CD4-positive, CD25-positive, alpha-beta regulatory T cell (primary cell): ENCODE results near the gene BACH2. TPM values are rescaled to one million over a fixed set of nuclear protein-coding genes. Genes with fewer than 3 reads are reported as not detected.
"Not testable (repeated sequence)": the region's sequence is repeated elsewhere in the genome, so short reads cannot be mapped to it uniquely, and the experiment has no call there.

Experiments
- ATAC-seq, 2 donors: fragments of 150-1000 bp; cut with Tn5 transposase; one replicate each; pipeline ENCODE4 v1.10.0; 2021; ENCODE audit warnings: low read depth in 2 of 2, moderate number of reproducible peaks in 2 of 2, moderate library complexity in 1 of 2
- DNase-seq, 3 donors: peaks; one replicate each; pipeline versions ENCODE4 v3.0.0 to v3.0.0-alpha.2; 2012 to 2022; ENCODE audit warnings: mixed read lengths in 1 of 3
- H3K27ac ChIP-seq: one replicate; pipeline ENCODE4 v1.7.0; 2013; ENCODE audit warnings: mild to moderate bottlenecking, low read length; ENCODE audit not compliant: insufficient read depth, poor library complexity, severe bottlenecking
- H3K27me3 ChIP-seq: one replicate; pipeline ENCODE4 v1.7.0; 2013; ENCODE audit warnings: low read length; ENCODE audit not compliant: control insufficient read depth, insufficient read depth
- H3K36me3 ChIP-seq: one replicate; pipeline ENCODE4 v1.7.0; 2013; ENCODE audit warnings: mild to moderate bottlenecking, low read length, moderate library complexity; ENCODE audit not compliant: control insufficient read depth, insufficient read depth
- H3K4me1 ChIP-seq: 2 replicates; pipeline ENCODE4 v1.7.0; 2013; ENCODE audit warnings: mild to moderate bottlenecking, low read length; ENCODE audit not compliant: insufficient read depth, control insufficient read depth, poor library complexity, severe bottlenecking
- H3K4me3 ChIP-seq: one replicate; pipeline ENCODE4 v1.7.0; 2013; ENCODE audit warnings: low read depth, mild to moderate bottlenecking, low read length, moderate library complexity
- H3K9me3 ChIP-seq, 2 experiments: 1 replicate in 1 of 2; 2 replicates in 1 of 2; pipeline ENCODE4 v1.7.0; 2013; ENCODE audit warnings: low read length in 2 of 2, mild to moderate bottlenecking in 1 of 2, moderate library complexity in 1 of 2; ENCODE audit not compliant: control insufficient read depth in 2 of 2
- H3K27ac Mint-ChIP-seq, 3 donors: one replicate each; pipeline ENCODE4 v1.8.0; 2020 to 2022; ENCODE audit warnings: mild to moderate bottlenecking in 3 of 3, mixed read lengths in 3 of 3, moderate library complexity in 2 of 3
- H3K27me3 Mint-ChIP-seq: one replicate; pipeline ENCODE4 v1.8.0; 2022; ENCODE audit warnings: mild to moderate bottlenecking, mixed read lengths
- H3K36me3 Mint-ChIP-seq: one replicate; pipeline ENCODE4 v1.8.0; 2020; ENCODE audit warnings: mixed read lengths
- H3K4me1 Mint-ChIP-seq, 4 donors: one replicate each; pipeline ENCODE4 v1.8.0; 2020 to 2022; ENCODE audit warnings: mixed read lengths in 4 of 4, mild to moderate bottlenecking in 1 of 4
- H3K4me3 Mint-ChIP-seq, 4 donors: one replicate each; pipeline ENCODE4 v1.8.0; 2020 to 2022; ENCODE audit warnings: mild to moderate bottlenecking in 4 of 4, mixed read lengths in 4 of 4, moderate library complexity in 3 of 4
- H3K9me3 Mint-ChIP-seq, 7 donors: one replicate each; pipeline ENCODE4 v1.8.0; 2020 to 2022; ENCODE audit warnings: mixed read lengths in 7 of 7, mild to moderate bottlenecking in 3 of 7, moderate library complexity in 2 of 7
- polyA plus RNA-seq, 4 donors: library from polyadenylated mRNA; unstranded; fragments of 300-500 nt; fragmentation: Illumina TruSeq; gene quantifications; one replicate each; pipeline ENCODE4 v1.2.3, GENCODE V29; 2021
- total RNA-seq: library from RNA; stranded (reverse); gene quantifications from one replicate; pipeline ENCODE4 v1.2.3, GENCODE V29; 2022

Gene BACH2
- total and polyA plus RNA-seq, 5 donors from 2014 or later: 3.8 to 51.3 (median 7.1) TPM

DNA sequence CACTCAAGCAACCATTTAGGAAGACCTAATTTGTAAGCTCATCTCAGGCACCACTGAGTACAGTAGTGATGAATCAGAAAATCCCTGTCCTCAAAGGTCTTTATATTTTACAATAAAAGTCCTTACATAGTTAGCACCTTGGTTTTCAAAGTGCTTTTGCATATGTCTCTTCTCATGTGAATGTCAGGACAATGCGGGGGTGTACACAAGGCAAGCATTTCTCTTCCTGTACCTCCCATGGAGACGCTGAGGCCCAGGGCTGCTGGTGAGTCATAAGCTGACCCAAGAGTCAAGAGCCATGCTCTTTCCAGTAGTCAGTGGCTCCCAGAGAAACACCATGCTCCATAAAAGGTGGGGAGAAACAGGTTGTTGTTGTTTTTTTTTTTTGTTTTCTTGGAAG, 228.4 kb downstream of the BACH2 start:
- Mint-ChIP-seq H3K4me1 (peaks cover 4 to 82% (median 29%) of the 10 kb centered on the region in 4 donors), H3K27me3 (peaks cover 23% of the 10 kb centered on the region), H3K27ac (peak overlapping the region in 1 of 3 donors; percentile 47), H3K36me3 (peaks cover 41% of the 10 kb centered on the region), H3K9me3 (peaks cover 0 to 2% (median 0%) of the 10 kb centered on the region in 7 donors), H3K4me3 (peak overlapping the region in 1 of 4 donors; percentile 31)
- Histone ChIP-seq H3K27me3 (no peaks in the 10 kb centered on the region), H3K9me3 (no peaks in the 10 kb centered on the region), H3K27ac (no peak overlapping the region), H3K36me3 (no peaks in the 10 kb centered on the region), H3K4me3 (no peak overlapping the region), H3K4me1 (no peaks in the 10 kb centered on the region)
- DNase-seq (no peak), ATAC-seq (no peak)

DNA sequence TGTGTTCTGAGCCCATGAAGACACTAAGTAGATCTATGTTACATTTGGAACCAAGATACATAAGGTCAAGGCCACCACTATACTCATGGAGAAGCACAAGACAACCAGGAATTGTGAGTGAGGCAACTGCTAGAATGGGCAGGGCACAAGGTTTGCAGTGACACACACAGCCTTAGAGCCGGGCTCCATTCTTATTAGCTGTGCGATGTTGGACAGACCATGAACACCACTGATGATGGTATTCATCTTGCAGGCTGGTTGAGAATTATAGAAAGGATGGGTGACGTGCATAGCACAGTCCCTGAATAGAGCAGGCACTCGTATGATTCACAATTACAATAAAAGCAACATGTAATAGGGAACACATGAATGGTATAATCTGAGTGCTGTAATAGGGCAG, 229.9 kb downstream of the BACH2 start:
- Histone ChIP-seq H3K27me3 (no peaks in the 10 kb centered on the region), H3K9me3 (no peaks in the 10 kb centered on the region), H3K36me3 (no peaks in the 10 kb centered on the region), H3K4me1 (no peaks in the 10 kb centered on the region), H3K27ac (no peak overlapping the region), H3K4me3 (no peak overlapping the region)
- Mint-ChIP-seq H3K4me3 (peak overlapping the region in 1 of 4 donors; percentile 50), H3K27me3 (peaks cover 17% of the 10 kb centered on the region), H3K36me3 (peaks cover 39% of the 10 kb centered on the region), H3K27ac (no peak overlapping the region), H3K9me3 (peaks cover 0 to 2% (median 0%) of the 10 kb centered on the region in 7 donors), H3K4me1 (peaks cover 0 to 70% (median 23%) of the 10 kb centered on the region in 4 donors)
- no peak for DNase-seq
- ATAC-seq: no peak

DNA sequence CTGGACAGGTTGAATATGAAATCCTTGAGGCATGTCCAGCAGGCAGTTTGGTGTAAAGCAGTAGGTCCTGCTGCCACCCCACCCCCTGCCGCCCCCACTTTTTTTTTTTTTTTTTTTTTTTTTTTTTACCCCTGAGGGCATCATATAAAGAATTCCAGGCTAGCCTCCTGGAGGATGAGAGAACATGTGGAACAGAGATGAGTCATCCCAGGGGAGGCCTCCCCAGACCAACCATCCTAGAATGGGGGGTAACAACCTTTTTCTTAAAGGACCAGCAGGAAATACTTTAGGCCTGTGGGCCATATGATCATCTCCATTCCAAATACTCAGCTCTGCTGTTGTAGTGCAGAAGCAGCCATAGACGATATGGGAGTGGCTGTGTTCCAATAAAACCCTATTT, 231.5 kb downstream of the BACH2 start:
- Mint-ChIP-seq H3K27ac (peak overlapping the region in 1 of 3 donors; percentile 40), H3K4me1 (peaks cover 0 to 58% (median 18%) of the 10 kb centered on the region in 4 donors), H3K27me3 (peaks cover 12% of the 10 kb centered on the region), H3K36me3 (peaks cover 31% of the 10 kb centered on the region), H3K9me3 (peaks cover 0 to 3% (median 0%) of the 10 kb centered on the region in 7 donors), H3K4me3 (no peak overlapping the region)
- no peaks in the 10 kb centered on the region for H3K9me3 ChIP-seq
- H3K36me3 ChIP-seq: no peaks in the 10 kb centered on the region
- no peaks in the 10 kb centered on the region for H3K4me1 ChIP-seq
- ATAC-seq: no peak
- no peak for DNase-seq
- H3K27me3 ChIP-seq: no peaks in the 10 kb centered on the region
- no peak overlapping the region for H3K4me3 ChIP-seq
- H3K27ac ChIP-seq: no peak overlapping the region

- Mint-ChIP-seq H3K4me1 (peaks cover 0 to 45% (median 14%) of the 10 kb centered on the region in 4 donors), H3K27me3 (peaks cover 7% of the 10 kb centered on the region), H3K36me3 (peaks cover 28% of the 10 kb centered on the region), H3K27ac (no peak overlapping the region), H3K4me3 (no peak overlapping the region), H3K9me3 (peaks cover 0 to 5% (median 2%) of the 10 kb centered on the region in 7 donors)
- Histone ChIP-seq H3K27ac (no peak overlapping the region), H3K36me3 (no peaks in the 10 kb centered on the region), H3K27me3 (no peaks in the 10 kb centered on the region), H3K9me3 (no peaks in the 10 kb centered on the region), H3K4me1 (no peaks in the 10 kb centered on the region), H3K4me3 (no peak overlapping the region)
- DNase-seq (no peak), ATAC-seq (no peak)
These were observed 234.0 kb downstream of the BACH2 start for GRCh38 chr6:90062667-90063066.

GRCh38 chr6:90062051-90062450, 234.6 kb downstream of the BACH2 start:
- Histone ChIP-seq H3K9me3 (no peaks in the 10 kb centered on the region), H3K27me3 (no peaks in the 10 kb centered on the region), H3K36me3 (no peaks in the 10 kb centered on the region), H3K4me1 (no peaks in the 10 kb centered on the region), H3K27ac (no peak overlapping the region), H3K4me3 (no peak overlapping the region)
- Mint-ChIP-seq H3K9me3 (peaks cover 0 to 6% (median 2%) of the 10 kb centered on the region in 7 donors), H3K4me1 (peaks cover 0 to 41% (median 12%) of the 10 kb centered on the region in 4 donors), H3K4me3 (no peak overlapping the region), H3K27ac (no peak overlapping the region), H3K27me3 (peaks cover 7% of the 10 kb centered on the region), H3K36me3 (peaks cover 26% of the 10 kb centered on the region)
- DNase-seq: no peak
- ATAC-seq: no peak

GRCh38 chr6:90059178-90059577, 237.5 kb downstream of the BACH2 start:
- H3K27ac ChIP-seq, H3K36me3 ChIP-seq, H3K4me1 ChIP-seq, DNase-seq, H3K9me3 ChIP-seq, ATAC-seq, H3K27me3 ChIP-seq, H3K4me3 Mint-ChIP-seq, H3K4me3 ChIP-seq, H3K27me3 Mint-ChIP-seq: not testable (repeated sequence)
- Mint-ChIP-seq H3K4me1 (peaks cover 0 to 29% (median 7%) of the 10 kb centered on the region in 4 donors), H3K27ac (peak overlapping the region in 1 of 3 donors; percentile 75), H3K36me3 (peaks cover 25% of the 10 kb centered on the region), H3K9me3 (peaks cover 0 to 15% (median 2%) of the 10 kb centered on the region in 7 donors)

DNA sequence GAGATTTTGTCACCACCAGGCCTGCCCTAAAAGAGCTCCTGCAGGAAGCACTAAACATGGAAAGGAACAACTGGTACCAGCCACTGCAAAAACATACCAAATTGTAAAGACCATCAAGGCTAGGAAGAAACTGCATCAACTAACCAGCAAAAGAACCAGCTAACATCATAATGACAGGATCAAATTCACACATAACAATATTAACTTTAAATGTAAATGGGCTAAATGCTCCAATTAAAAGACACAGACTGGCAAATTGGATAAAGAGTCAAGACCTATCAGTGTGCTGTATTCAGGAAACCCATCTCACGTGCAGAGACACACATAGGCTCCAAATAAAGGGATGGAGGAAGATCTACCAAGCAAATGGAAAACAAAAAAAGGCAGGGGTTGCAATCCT, 240.7 kb downstream of the BACH2 start:
- H3K36me3 ChIP-seq, ATAC-seq, H3K4me3 Mint-ChIP-seq, H3K27me3 Mint-ChIP-seq, H3K27me3 ChIP-seq, H3K9me3 ChIP-seq, H3K4me1 ChIP-seq, H3K27ac ChIP-seq, H3K4me3 ChIP-seq, H3K27ac Mint-ChIP-seq, DNase-seq: not testable (repeated sequence)
- peaks cover 0 to 29% (median 10%) of the 10 kb centered on the region in 4 donors for H3K4me1 Mint-ChIP-seq
- H3K36me3 Mint-ChIP-seq: peaks cover 28% of the 10 kb centered on the region
- H3K9me3 Mint-ChIP-seq: peaks cover 0 to 15% (median 2%) of the 10 kb centered on the region in 7 donors

DNA sequence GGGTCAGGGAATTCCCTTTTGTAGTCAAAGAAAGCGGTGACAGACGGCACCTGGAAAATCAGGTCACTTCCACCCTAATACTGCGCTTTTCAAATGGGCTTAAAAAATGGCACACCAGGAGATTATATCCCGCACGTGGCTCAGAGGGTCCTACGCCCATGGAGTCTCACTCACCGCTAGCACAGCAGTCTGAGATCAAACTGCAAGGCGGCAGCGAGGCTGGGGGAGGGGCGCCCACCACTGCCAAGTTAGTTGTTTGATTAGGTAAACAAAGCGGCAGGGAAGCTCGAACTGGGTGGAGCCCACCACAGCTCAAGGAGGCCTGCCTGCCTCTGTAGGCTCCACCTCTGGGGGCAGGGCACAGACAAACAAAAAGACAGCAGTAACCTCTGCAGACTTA, 242.4 kb downstream of the BACH2 start:
- ATAC-seq, H3K27me3 ChIP-seq, H3K27ac Mint-ChIP-seq, H3K27me3 Mint-ChIP-seq, H3K4me3 Mint-ChIP-seq, H3K4me3 ChIP-seq, H3K27ac ChIP-seq, H3K9me3 ChIP-seq, DNase-seq, H3K4me1 ChIP-seq, H3K36me3 ChIP-seq: not testable (repeated sequence)
- H3K4me1 Mint-ChIP-seq: peaks cover 5 to 35% (median 11%) of the 10 kb centered on the region in 4 donors
- H3K36me3 Mint-ChIP-seq: peaks cover 22% of the 10 kb centered on the region
- peaks cover 0 to 12% (median 2%) of the 10 kb centered on the region in 7 donors for H3K9me3 Mint-ChIP-seq
